ENCODE measurements around the gene GAMT. TPM values are rescaled to one million over a fixed set of nuclear protein-coding genes. Genes with fewer than 3 reads are reported as not detected.
A peak's percentile ranks its signal among the peaks of the same experiment; 100 is the strongest.

GAMT gene
- total RNA-seq, 4 donors from 2014 or later, result 43.8 to 120 (median 94.4) TPM

DNA sequence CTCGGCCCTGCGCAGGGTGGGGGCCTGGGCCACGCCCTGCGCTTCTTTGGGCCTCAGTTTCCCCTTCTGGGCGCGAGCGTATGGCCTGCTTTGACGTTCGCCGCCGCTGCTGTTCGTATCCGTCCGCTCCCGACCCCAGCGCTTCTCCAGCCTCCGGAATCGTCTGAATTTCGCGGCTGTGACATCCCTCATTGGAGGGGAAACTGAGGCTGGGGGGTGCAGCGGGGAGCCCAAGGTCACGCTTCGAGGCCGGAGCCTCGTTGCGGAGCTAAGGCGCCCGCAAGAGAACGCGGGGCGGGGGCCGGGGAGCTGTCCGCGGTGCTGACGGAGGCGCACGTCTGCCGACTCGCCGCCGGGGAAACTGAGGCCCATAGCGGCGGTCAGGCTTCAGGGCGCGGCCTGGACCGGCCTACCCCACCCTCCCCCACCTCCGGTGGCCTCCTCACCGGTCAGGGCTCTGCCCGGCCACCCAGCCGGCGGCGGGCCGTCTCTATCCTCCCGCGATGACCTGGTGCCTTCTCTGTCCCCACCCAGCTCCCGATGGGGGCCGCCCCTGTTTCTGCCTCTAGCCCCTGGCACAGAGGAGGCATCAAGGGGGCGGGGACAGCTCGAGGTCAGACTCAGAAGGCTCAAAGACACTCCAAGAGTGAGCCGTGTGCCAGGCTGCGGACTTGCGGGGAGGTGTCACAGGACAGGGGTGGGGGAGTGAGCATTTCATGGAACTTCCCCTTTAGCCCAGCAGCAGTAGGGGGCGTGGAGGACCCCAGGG lies 45.6 kb upstream of the GAMT start:
- no peaks in the 10 kb centered on the region for H3K9me3 ChIP-seq
- peaks cover 0 to 66% of the 10 kb centered on the region in 2 donors for H3K27me3 ChIP-seq
- peak overlapping the region in 2 of 4 donors; percentile 30 to 45 for H3K4me3 ChIP-seq
- H3K36me3 ChIP-seq, result peaks cover 0 to 13% (median 0%) of the 10 kb centered on the region in 3 donors
- H3K27ac ChIP-seq, result no peak overlapping the region
- H3K4me1 ChIP-seq, result peaks cover 0 to 50% (median 21%) of the 10 kb centered on the region in 4 donors
- 5 to 6% methylated on average over 44 of the region's 63 CpGs for WGBS, 2 donors
- TF ChIP-seq CTCF (IDR thresholded peaks at IDR 0.05) (no peak), POLR2A (IDR thresholded peaks at IDR 0.05) (no peak), EP300 (IDR thresholded peaks at IDR 0.05) (no peak)
- no peak for DNase-seq (ENCODE audit: low spot score in 2 of 2)

GRCh38 chr19:1445932-1446712 lies 44.8 kb upstream of the GAMT start:
- H3K4me3 ChIP-seq, result peak overlapping the region; percentile 15 to 45 (median 34)
- TF ChIP-seq EP300 (IDR thresholded peaks at IDR 0.05), result no peak
- TF ChIP-seq CTCF (IDR thresholded peaks at IDR 0.05), result no peak
- TF ChIP-seq POLR2A (IDR thresholded peaks at IDR 0.05), result no peak
- H3K27me3 ChIP-seq, result peaks cover 0 to 58% of the 10 kb centered on the region in 2 donors
- peaks cover 0 to 20% (median 4%) of the 10 kb centered on the region in 3 donors for H3K36me3 ChIP-seq
- WGBS, 2 donors, result 0 to 1% methylated on average over 12 to 22 of the region's 99 CpGs
- H3K27ac ChIP-seq, result peak overlapping the region in 2 of 4 donors; percentile 55 to 61
- no peaks in the 10 kb centered on the region for H3K9me3 ChIP-seq
- peaks cover 0 to 43% (median 19%) of the 10 kb centered on the region in 4 donors for H3K4me1 ChIP-seq
- DNase-seq (ENCODE audit: low spot score in 2 of 2), result no peak

DNA sequence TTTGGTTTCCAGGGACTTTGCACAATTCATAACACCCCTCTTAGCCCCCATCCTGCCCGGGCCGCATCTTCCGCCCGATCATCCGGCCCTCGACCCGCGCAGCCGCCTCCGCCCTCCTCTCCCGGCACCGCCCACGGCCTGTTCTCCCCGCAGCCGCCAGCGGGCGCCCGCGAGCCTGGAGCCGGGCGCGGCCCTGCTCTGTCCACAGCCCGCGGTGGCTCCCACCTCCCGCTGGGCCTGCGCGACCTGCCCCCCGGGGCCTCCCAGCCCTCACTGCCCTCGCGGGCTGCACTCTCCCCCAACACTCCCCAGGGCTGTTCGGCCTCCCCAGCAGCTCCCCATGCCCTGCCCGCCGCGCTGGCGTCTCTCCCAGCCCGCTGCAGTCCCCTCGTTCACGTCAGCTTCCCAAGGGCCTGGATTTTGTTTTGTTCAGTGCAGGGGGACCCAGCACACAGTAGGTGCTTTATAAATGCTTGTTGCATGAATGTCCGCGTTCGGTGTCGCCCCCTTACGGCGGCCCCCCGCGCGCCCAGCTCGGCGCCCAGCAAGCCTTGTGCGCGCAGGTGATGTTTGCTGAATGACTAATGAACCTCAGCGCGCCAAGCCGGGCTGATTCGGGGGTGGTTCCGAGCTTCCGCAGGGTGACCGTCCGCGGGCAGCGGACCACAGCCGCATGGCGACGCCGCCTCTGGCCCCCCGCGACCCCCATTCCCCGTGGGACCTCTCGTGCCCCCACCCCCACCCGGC lies 44.0 kb upstream of the GAMT start:
- WGBS, 2 donors, result 1 to 2% methylated on average over 55 to 59 of the region's 70 CpGs

More for the DNA sequence above, 44.0 kb upstream of the GAMT start:
- Histone ChIP-seq H3K36me3 (peaks cover 6 to 27% (median 12%) of the 10 kb centered on the region in 3 donors), H3K27ac (peak overlapping the region in 2 of 4 donors; percentile 55 to 61), H3K27me3 (peaks cover 0 to 50% of the 10 kb centered on the region in 2 donors), H3K9me3 (no peaks in the 10 kb centered on the region), H3K4me1 (peaks cover 0 to 49% (median 20%) of the 10 kb centered on the region in 4 donors), H3K4me3 (peak overlapping the region; percentile 15 to 45 (median 34))
- peak; percentile 49 to 60 for DNase-seq (ENCODE audit: low spot score in 2 of 2)
- TF ChIP-seq EP300 (IDR thresholded peaks at IDR 0.05), result no peak
- TF ChIP-seq CTCF (IDR thresholded peaks at IDR 0.05), result peak; percentile 93 to 98 (median 97)
- no peak for TF ChIP-seq POLR2A (IDR thresholded peaks at IDR 0.05)
